Glutamatergic neuron (in vitro differentiated cells): Measurements from ENCODE around the gene BARD1. TPM values are rescaled to one million over a fixed set of nuclear protein-coding genes. Genes with fewer than 3 reads are reported as not detected.
"Not testable (repeated sequence)": the region's sequence is repeated elsewhere in the genome, so short reads cannot be mapped to it uniquely, and the experiment has no call there.

Source experiments
- DNase-seq: peaks from one replicate; pipeline ENCODE4 v3.0.0; 2022
- H3K27ac Mint-ChIP-seq: one replicate; pipeline ENCODE4 v1.8.0; 2020; ENCODE audit warnings: mild to moderate bottlenecking, mixed read lengths, inconsistent platforms; ENCODE audit not compliant: unreplicated experiment
- H3K27me3 Mint-ChIP-seq: one replicate; pipeline ENCODE4 v1.8.0; 2020; ENCODE audit warnings: mild to moderate bottlenecking, moderate library complexity, mixed read lengths, inconsistent platforms; ENCODE audit not compliant: unreplicated experiment
- H3K36me3 Mint-ChIP-seq: one replicate; pipeline ENCODE4 v1.8.0; 2020; ENCODE audit warnings: mild to moderate bottlenecking, mixed read lengths, inconsistent platforms; ENCODE audit not compliant: unreplicated experiment
- H3K4me1 Mint-ChIP-seq: one replicate; pipeline ENCODE4 v1.8.0; 2020; ENCODE audit warnings: mild to moderate bottlenecking, low read depth, mixed read lengths, inconsistent platforms; ENCODE audit not compliant: unreplicated experiment
- H3K4me3 Mint-ChIP-seq: one replicate; pipeline ENCODE4 v1.8.0; 2020; ENCODE audit warnings: mild to moderate bottlenecking, mixed read lengths, inconsistent platforms; ENCODE audit not compliant: unreplicated experiment
- H3K9me3 Mint-ChIP-seq: one replicate; pipeline ENCODE4 v1.8.0; 2020; ENCODE audit warnings: mild to moderate bottlenecking, moderate library complexity, mixed read lengths, inconsistent platforms; ENCODE audit not compliant: unreplicated experiment
- CTCF ChIP-seq: fragments of 200-600 bp; sonication (generic); IDR thresholded peaks from one replicate; pipeline ENCODE4 v1.5.0; 2021; ENCODE audit not compliant: partially characterized antibody, unreplicated experiment
- total RNA-seq: library from RNA; stranded (reverse); fragmentation: NEBNext Ultra II Directional; extraction: Animal tissue kit (Norgen Biotek cat#: 25700); gene quantifications from one replicate; pipeline ENCODE4 v1.2.1, GENCODE V29; 2021; ENCODE audit not compliant: unreplicated experiment

Gene BARD1
- total RNA-seq, 1 donor from 2014 or later, result 33.6 TPM

- no peak for TF ChIP-seq CTCF
- no peak for DNase-seq
- peaks cover 1% of the 10 kb centered on the region for H3K27me3 Mint-ChIP-seq
- no peaks in the 10 kb centered on the region for H3K36me3 Mint-ChIP-seq
- H3K27ac Mint-ChIP-seq, result no peak overlapping the region
- peaks cover 2% of the 10 kb centered on the region for H3K9me3 Mint-ChIP-seq
- no peaks in the 10 kb centered on the region for H3K4me1 Mint-ChIP-seq
- H3K4me3 Mint-ChIP-seq, result no peak overlapping the region
These were observed 79.2 kb downstream of the BARD1 start for GRCh38 chr2:214730248-214730647.

DNA sequence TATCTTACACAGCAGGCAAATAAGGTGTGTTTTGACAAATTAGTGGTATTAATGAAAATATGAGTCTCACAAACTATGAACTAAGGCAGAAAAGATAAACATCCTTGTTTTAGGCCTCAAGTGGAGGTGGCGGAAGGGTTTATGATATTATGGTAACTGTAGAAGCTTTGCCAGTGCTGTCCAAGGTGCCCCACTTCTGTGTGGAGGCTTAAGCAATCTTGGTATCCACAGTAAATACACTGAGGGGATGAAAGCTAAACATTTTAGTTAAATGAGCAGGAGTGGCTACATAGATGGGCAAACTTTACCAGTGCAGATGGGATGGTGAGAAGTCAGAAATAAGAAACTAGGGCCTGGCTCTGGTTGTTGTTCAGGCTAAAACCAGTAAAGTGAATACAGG, 84.7 kb downstream of the BARD1 start:
- TF ChIP-seq CTCF, result no peak
- Mint-ChIP-seq H3K9me3 (peaks cover 3% of the 10 kb centered on the region), H3K4me1 (no peaks in the 10 kb centered on the region), H3K36me3 (peaks cover 5% of the 10 kb centered on the region), H3K27me3 (peaks cover 1% of the 10 kb centered on the region), H3K4me3 (no peak overlapping the region), H3K27ac (no peak overlapping the region)
- no peak for DNase-seq

GRCh38 chr2:214717837-214718236, 91.6 kb downstream of the BARD1 start:
- peaks cover 17% of the 10 kb centered on the region for H3K36me3 Mint-ChIP-seq
- H3K4me1 Mint-ChIP-seq, H3K27me3 Mint-ChIP-seq, DNase-seq, H3K4me3 Mint-ChIP-seq, H3K9me3 Mint-ChIP-seq, H3K27ac Mint-ChIP-seq: not testable (repeated sequence)

DNA sequence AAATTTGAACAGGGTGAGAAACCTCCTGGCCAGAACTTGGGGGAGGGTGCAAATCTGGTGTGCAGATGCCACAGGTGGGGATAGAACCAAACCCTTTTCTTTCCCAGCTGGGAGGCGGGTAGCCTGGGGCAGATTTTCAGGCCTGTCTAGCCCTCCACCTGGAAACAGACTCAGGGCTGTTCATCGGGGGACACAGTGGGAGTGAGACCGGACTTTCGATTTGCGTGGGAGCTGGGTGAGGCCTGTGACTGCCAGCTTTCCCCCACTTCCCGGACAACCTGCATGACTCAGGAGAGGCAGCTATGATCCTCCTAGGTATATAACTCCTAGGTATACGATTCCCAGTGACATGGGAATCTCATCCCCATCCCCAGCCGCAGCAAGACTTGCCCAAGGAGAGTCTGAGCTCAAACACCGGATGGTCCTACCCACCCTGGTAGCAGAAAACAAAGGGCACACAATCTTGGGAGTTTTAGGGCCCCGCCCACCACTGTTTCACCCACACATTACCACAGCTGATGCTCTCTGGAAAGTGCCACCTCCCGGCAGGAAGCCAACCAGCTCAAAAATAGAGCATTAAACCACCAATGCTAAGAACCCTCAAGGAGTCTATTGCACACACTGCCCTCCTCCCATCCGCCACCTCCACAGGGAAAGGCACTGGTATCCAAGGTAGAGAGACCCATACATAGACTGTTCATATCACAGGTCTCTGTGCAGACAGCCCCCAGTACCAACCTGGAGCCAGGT, 92.5 kb downstream of the BARD1 start:
- no peaks in the 10 kb centered on the region for H3K27me3 Mint-ChIP-seq
- H3K4me3 Mint-ChIP-seq, result no peak overlapping the region
- H3K27ac Mint-ChIP-seq, result no peak overlapping the region
- peaks cover 17% of the 10 kb centered on the region for H3K36me3 Mint-ChIP-seq
- DNase-seq, result no peak
- TF ChIP-seq CTCF, result no peak
- no peaks in the 10 kb centered on the region for H3K4me1 Mint-ChIP-seq
- peaks cover 6% of the 10 kb centered on the region for H3K9me3 Mint-ChIP-seq

DNA sequence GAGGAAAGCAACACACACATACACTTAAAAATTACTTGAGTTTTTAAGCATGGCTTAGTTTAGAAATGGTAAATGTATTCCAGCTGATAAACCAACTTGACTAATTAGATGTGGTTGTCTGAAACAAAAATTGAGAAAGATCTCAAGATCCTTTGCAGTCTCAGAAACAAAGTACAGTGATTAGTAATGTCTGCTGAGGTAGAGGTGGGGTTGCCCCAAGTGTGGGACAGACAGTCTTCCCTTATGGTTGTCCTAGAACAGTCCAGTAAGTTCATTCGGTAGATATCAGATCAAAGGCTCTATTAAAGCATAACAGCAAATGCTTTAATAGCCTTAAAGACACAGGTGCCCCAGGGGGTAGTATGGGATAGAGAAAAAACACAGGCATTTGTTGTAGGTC, 94.5 kb downstream of the BARD1 start:
- Mint-ChIP-seq H3K27ac (no peak overlapping the region), H3K36me3 (peaks cover 12% of the 10 kb centered on the region), H3K4me1 (no peaks in the 10 kb centered on the region), H3K9me3 (peaks cover 4% of the 10 kb centered on the region), H3K27me3 (no peaks in the 10 kb centered on the region), H3K4me3 (no peak overlapping the region)
- no peak for DNase-seq
- TF ChIP-seq CTCF, result no peak
